GM18867 (cell line): ENCODE data around the gene SPRY2.

ENCODE experiments used
- ATAC-seq: cut with Tn5 transposase; IDR thresholded peaks from one replicate; pipeline ENCODE4 v1.9.1; 2021; ENCODE audit warnings: mild to moderate bottlenecking, moderate library complexity; ENCODE audit not compliant: unreplicated experiment

Gene SPRY2

GRCh38 chr13:80341101-80341755 lies at the start of gene SPRY2:
TSS of gene SPRY2 (minus strand) at chr13:80341126. CDS start at chr13:80337705, 3,421 bp downstream.
- no peak for ATAC-seq

DNA sequence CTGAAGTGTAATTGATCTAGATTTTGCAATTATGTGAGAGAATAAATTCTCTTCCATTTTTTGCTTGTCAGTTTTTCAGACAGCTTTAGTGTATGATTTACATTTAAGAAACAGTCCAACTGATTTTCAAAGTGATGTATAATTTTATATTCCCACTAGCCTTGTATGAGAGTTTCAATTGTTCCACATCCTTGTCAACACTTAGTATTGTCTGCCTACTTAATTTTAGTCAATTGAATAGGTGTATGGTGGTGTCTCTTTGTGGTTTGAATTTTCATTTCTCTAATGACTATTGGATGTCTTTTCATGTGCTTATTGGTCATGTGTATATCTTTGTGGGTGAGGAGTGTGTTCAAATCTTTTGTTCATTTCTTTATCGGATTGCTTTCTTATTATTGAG lies 49.4 kb upstream of the SPRY2 start:
- ATAC-seq: no peak

DNA sequence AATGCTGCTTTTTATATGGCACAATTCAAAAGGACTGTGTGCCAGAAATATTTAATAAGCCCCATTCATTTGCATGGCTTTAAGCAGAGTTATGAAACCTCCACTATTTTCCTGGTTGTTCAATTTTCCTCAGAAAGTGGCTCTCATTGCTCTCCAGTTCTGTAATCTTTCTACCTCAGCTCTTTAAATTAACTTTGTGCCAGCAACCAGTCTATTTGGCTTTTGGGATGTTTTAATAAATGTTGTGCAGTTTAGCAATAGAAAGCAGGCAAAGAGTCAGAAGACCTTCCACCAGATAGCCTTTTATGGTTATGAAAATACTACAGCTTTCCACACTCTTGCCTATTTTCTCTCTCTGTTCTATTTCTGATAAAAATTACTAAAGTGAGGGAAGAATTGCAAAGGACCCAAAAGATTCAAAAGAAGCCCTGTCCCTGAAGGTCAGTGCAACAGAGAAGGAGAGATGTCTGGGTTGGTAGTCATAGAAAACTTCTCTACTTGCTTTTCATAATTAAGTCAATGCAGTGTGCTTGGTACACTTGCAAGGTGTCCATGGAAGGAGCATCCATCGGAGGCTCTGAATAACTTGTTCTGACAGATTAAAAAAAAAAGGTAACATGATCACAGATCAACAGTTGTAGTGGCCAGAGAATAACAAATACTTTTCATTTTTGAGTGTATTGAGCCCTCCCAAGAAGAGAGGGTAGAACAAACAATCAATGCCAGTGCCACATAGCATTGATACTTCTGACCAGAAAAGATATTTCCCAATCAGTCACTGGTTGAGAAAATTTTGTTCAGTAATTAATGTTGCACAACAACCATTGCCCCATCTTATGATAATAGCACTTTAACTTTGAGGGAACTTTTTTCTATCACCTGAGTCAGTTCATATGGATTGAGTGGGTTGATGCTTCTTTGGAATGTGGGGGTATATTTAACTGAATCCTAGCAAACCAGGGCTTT lies 48.4 kb upstream of the SPRY2 start:
- no peak for ATAC-seq

DNA sequence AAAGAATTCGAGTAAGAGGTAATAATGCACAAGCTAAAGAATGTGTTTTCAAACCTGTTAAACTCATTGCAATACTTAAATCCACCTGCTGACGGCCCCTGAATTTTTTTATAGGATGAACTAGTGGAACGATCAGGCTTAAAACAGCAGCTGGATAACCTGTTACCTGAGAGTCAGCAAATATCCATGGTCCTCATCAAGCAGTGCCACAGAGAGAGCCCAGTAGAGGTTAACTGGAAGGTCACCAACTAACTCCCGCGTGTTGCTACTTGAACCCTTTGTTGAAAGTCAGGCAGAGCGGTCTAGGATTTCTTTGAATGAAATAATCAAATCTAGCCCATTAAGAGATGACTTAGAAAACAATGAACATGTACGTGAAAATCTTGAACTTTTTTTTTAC lies 47.6 kb upstream of the SPRY2 start:
- no peak for ATAC-seq

- no peak for ATAC-seq
Observed at GRCh38 chr13:80386592-80386991, 45.7 kb upstream of the SPRY2 start.

DNA sequence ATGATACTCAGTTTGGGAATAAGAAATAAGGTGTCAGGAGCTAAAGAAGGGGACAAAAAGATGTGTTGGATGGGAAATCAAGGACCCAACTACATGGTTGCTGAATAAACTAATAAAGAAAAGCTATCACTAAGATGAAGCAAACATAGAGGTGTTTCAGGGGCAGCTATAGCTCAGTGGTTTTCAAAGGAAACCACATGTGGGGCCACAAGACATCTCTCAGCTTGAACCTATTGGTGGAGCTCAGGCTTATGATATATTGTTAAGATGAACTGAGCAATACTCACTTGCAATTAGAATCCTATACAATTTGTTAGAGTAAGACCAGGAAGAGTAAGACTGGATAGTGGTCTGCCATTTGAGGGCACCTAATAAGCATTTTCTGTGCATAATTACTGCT lies 45.1 kb upstream of the SPRY2 start:
- ATAC-seq: peak; percentile 85

DNA sequence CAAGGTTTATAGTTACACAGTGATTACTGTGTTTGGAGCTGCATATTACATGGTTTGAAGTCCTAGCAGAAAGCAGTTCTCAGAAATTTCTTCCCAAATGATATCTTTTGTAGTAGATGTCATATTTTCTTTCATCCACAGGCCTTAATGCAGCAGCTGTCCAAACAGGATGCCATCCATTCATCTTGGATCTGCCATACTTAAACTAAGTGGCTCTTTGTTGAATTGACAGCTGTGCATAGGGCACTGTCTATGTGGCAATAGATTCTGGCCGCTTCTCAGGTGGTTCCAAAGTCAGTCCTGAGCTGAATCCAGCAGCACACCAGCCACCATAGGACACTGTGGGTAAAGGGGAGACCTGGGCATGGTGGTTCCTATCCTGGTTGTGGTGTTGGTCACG lies 41.6 kb upstream of the SPRY2 start:
- ATAC-seq: no peak

GRCh38 chr13:80379245-80379644 lies 38.3 kb upstream of the SPRY2 start:
- no peak for ATAC-seq

- no peak for ATAC-seq
Observed at GRCh38 chr13:80376554-80376953, 35.6 kb upstream of the SPRY2 start.

DNA sequence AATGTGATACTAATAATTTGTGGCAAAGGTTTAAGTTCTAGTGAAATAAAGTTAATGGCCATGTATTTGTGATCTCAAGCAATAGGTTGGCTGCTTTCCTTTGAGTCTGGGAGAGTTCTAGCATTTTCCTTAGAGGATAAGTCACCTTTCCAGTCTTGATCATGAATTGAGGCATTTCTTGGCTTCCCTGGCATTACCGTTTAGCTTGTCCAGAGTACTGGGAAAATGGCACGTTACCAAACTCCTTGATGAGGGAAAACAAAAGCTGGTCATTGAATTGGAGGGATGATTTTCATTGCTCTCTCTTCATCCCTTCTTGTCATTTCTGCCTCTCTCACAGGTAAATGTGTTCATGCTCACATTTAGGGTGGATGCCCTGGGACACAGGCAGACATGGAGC lies 34.0 kb upstream of the SPRY2 start:
- no peak for ATAC-seq

DNA sequence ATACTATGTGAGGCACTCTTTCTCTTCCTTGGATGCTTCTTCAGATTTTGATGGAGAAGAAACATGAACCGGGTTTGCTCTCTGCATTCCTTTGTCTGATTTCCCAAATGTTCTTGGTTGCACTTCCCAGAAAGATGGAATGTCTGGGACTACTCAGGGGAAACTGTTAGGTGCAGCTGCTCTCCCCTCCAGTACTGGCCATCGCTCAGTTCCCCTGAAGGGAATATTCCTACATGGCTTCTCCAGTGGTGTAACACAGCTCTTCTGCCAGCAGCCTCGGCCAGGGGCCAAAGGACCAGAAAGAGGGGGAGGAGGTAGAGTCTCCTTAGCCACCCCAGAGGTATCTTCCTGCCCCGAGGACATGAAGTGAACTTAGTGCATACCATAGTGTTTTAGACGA lies 33.5 kb upstream of the SPRY2 start:
- ATAC-seq: no peak

- no peak for ATAC-seq
Observed at GRCh38 chr13:80371840-80372509, 31.0 kb upstream of the SPRY2 start.

DNA sequence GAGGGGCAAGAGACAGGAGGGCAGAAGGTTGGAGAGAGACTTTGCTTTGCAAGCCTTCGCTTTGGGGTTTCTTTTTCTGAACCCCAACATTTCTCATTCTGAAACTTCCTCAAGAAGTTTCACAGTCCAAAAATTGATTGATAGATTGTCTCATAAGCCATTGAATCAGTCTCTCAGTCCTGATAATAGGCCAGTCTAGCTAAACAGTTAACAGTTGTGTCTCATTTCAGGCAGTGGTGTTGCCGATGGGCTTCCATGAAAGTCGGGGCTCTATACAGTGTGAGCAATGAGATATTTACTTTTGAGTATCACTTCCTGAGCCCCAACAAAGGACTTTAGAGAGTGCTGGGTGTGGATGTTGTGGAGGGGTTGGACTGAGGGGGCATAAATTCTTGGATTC lies 26.5 kb upstream of the SPRY2 start:
- peak; percentile 68 for ATAC-seq

GRCh38 chr13:80363890-80364503 lies 23.1 kb upstream of the SPRY2 start:
- ATAC-seq: no peak

DNA sequence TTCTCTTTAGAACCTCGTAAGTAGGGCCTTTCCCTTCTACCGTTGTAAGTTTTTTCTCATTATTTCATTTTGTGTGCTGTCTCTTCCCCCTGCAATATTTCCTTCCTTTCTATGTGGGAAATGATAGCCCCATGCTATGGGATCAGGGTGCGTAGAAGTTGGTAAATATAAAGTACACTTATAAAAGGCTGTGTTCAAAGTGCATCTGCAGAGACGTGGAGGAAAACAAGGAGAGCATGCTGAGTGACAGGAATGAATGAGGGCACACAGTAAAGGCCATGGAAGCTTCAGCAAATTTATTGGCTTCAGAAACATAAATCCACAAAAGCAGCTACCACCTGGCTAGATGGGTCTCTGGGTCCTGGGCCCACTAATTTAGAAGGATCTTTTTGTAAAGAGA lies 21.6 kb upstream of the SPRY2 start:
- no peak for ATAC-seq

GRCh38 chr13:80361883-80362327 lies 21.0 kb upstream of the SPRY2 start:
- peak; percentile 96 for ATAC-seq

DNA sequence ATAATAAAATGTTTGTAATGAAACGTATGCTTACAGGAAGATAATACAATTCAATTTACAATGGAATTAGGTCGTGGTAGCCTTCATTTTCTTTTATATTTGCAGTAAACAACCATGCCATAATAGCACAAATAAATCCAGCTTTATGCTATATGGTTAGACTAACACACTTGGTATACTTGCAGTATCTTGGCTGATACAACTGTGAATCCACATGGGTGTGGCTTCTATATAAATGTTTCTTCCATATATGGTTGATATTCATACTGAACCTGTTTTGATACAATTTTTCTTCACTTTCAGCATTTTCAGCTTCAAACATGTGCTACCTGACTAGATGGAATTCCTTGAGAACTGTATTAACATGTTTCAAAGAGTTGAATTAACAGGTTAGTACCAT lies 20.4 kb upstream of the SPRY2 start:
- no peak for ATAC-seq

- ATAC-seq: no peak
Observed at GRCh38 chr13:80360453-80360800, 19.5 kb upstream of the SPRY2 start.

- ATAC-seq: no peak
Observed at GRCh38 chr13:80359778-80360452, 19.0 kb upstream of the SPRY2 start.

GRCh38 chr13:80359414-80359777 lies 18.5 kb upstream of the SPRY2 start:
- ATAC-seq: no peak
